NCI-H1048 (cell line): ENCODE data around the gene NETO2.

Experiments
- DNase-seq: peaks from one replicate; lab custom pipeline; 2025; lab: John Stamatoyannopoulos, UW

NETO2 gene

GRCh38 chr16:47045023-47045422, 98.7 kb downstream of the NETO2 start:
- no peak for DNase-seq

- no peak for DNase-seq
These were observed 99.6 kb downstream of the NETO2 start for GRCh38 chr16:47043970-47044684.

- DNase-seq = no peak
These were observed 100.5 kb downstream of the NETO2 start for GRCh38 chr16:47043200-47043599.

GRCh38 chr16:47037746-47038458, 105.8 kb downstream of the NETO2 start:
- no peak for DNase-seq

GRCh38 chr16:47037396-47037745, 106.4 kb downstream of the NETO2 start:
- no peak for DNase-seq

GRCh38 chr16:47036201-47036600, 107.5 kb downstream of the NETO2 start:
- DNase-seq = no peak

GRCh38 chr16:47035436-47035835, 108.3 kb downstream of the NETO2 start:
- no peak for DNase-seq

GRCh38 chr16:47034455-47034854, 109.3 kb downstream of the NETO2 start:
- DNase-seq = no peak

- no peak for DNase-seq
These were observed 110.6 kb downstream of the NETO2 start for GRCh38 chr16:47033176-47033575.

- DNase-seq = no peak
These were observed 114.0 kb downstream of the NETO2 start for GRCh38 chr16:47029724-47030123.

- DNase-seq = no peak
These were observed 114.9 kb downstream of the NETO2 start for GRCh38 chr16:47028767-47029377.
